Midbrain (tissue), 1 donor: ENCODE measurements around the gene NRSN1.
"Not testable (repeated sequence)": the region's sequence is repeated elsewhere in the genome, so short reads cannot be mapped to it uniquely, and the experiment has no call there.

ENCODE experiments used
- DNase-seq: peaks from one replicate; lab custom pipeline; 2025; lab: John Stamatoyannopoulos, UW

NRSN1 gene

DNA sequence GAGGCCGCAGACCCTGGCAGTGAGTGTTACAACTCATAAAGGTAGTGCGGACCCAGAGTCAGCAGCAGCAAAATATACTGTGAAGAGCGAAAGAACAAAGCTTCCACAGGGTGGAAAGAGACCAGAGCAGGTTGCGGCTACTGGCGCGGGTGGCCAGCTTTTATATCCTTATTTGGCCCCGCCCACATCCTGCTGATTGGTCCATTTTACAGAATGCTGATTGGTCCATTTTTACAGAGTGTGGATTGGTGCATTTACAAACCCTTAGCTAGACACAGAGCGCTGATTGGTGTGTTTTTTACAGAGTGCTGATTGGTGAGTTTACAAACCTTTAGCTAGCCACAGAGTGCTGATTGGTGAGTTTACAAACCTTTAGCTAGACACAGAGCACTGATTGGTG is 16.7 kb downstream of the NRSN1 start:
- not testable (repeated sequence) for DNase-seq

GRCh38 chr6:24145690-24146131 is 19.7 kb downstream of the NRSN1 start:
- no peak for DNase-seq

DNA sequence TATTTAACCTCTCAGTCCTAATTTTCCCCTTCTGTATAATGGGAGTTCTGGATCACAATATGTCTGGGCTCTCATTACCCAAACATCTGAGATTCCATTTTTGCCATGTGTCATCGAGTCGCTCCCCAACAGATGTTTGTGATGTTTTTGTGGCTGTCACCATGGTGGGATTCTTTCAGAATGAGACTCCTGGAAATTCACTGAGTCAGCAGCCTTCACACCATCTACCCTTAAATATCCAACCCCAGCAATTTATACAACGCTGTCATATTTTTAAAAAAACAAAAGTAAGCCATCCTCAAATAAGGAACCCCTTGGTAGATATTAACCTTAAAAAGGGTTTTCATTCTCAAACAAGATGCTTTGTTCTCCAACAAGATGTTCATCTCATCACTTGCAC is 20.9 kb downstream of the NRSN1 start:
- no peak for DNase-seq

- DNase-seq, result peak; percentile 6
Observed at GRCh38 chr6:24147511-24148153, 21.6 kb downstream of the NRSN1 start.

DNA sequence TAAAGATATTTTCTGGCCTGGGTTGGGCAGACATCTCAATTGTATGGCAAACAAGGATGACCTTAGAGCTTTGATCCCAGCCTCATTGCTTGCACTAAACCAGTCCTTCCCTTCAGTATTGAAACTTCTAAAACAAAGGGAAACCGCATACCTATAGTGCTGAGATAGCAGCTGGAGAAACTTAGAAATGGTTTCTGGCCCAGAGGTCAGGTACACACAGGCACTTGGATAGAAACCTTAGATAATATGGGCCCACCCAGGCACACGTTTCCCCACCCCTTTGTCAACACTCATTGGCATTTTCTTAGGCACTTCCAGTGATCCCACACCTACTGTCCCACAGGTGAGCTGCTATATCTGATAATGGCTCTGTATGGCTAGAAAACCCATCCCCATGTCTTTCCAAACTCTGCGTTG is 22.1 kb downstream of the NRSN1 start:
- no peak for DNase-seq

- DNase-seq, result no peak
Observed at GRCh38 chr6:24148684-24149083, 22.7 kb downstream of the NRSN1 start.

DNA sequence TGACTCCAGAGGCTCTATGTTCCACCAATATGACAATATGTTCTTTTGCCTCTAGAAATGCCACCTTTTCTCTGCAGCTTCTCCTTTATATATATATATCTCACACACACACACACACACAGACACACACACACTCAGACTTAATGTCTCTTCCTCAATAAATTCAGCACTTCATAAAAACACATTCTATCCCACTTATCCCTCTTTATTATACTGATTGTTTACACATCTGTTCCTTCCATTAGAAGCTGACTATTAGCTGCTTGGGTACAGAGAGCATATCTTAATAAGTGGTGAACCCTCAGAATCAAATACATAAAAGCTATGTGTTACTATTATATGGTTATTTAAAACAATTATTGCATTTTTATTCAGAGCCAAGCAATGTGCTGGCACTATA is 23.3 kb downstream of the NRSN1 start:
- DNase-seq, result no peak

GRCh38 chr6:24149836-24150235 is 23.8 kb downstream of the NRSN1 start:
- no peak for DNase-seq

DNA sequence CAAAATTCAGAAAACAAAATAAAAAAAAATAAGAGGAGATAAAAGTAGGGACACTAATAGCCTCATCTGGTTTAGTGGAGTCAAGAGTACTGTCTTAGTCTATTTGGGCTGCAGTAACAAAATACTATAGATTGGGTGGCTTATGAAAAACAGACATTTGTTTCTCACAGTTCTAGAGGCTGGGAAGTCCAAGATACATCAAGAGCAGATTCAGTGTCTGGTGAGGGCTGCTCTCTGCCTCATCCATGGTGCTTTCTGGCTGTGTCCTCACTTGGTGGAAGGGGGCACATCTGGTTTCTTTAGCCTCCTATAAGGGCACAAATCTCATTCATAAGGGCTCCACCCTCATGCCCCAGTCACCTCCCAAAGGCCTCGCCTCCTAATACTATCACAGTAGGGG is 26.0 kb downstream of the NRSN1 start:
- DNase-seq, result no peak

DNA sequence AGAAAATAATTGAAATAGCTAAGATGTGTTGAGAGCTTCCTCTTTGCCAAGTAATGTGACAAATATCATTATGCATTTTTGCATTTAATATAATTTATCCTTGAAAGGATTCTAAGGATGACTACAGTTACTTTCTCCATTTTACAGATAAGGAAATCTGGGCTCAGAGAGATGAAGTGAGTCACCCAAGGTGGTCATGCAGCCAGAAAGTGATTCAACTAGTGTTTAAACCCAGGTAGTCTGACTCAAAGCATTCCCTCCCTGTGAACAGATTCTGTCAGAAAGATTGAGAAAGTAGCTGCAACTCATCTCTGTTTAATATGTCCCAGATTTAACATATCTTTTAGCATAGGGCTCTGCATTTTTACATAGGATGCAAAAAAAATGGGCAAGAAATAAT is 28.1 kb downstream of the NRSN1 start:
- no peak for DNase-seq

- DNase-seq, result no peak
Observed at GRCh38 chr6:24157886-24158285, 31.9 kb downstream of the NRSN1 start.

DNA sequence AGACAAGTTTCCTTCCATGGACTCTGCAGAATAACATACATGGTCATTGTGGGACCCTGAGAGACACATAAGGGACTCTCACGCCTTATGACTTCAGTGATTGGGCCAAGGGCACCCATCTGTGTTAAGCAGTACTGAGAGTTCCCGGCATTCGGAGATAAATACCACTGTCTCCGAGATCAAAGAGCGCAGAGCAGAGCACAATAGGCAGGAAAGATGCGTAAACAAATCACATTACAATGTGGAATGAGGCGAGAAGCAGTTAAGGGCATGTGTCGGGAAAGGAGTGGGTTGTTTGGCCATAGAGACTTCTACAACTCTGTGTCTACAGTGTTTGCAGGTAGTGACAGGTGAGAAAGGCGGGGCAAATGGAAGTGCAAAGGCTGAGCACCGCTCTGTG is 57.6 kb downstream of the NRSN1 start:
- DNase-seq, result no peak

GRCh38 chr6:24186349-24186748 is 60.3 kb downstream of the NRSN1 start:
- DNase-seq, result no peak

DNA sequence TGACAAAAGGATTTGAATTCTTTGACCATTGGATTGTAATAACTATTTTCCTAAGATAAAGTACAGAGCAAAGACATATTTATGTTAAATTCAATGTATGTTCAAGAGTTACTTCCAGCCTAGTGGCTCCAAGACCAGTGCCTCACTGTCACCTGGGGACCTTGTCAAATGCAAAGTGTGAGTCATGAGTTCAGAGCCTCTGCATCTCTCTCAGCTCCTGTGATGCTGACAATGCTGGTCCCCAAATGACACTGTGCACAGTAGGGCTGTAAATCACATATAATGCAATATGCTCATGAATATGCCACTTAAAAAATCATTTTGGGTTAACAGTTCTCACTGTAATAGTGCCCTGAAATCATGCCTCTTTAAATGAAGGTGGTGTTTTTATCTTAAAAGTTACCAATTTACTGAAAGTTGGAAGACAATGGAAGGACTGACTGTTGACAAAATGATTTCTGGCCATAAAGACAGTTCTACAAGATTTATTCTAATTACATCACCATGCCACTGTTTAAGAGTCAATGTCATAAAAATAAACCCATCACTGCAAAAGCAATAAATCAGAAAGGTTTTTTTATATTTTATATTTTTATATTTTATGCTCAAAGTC is 62.1 kb downstream of the NRSN1 start:
- DNase-seq, result no peak

- DNase-seq, result no peak
Observed at GRCh38 chr6:24188578-24189080, 62.6 kb downstream of the NRSN1 start.

GRCh38 chr6:24191346-24191745 is 65.3 kb downstream of the NRSN1 start:
- DNase-seq, result no peak

DNA sequence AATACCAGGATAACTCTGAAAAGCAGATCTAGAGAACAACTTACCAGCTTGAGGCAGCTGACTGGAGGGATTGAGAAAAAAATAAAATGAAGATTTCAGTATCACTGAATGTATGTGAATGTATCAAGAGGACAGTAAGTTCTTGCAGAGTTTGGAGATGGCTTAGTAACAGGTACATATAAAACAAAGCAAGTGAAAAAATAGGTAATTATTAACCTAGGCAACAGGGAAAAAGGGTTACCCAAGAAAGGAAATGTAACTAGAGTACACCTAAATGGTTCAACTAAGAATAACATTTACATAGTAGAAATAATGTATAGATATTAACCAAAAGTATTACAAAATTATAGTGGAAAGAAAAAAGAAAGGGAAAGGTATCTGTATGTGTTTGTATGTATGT is 67.3 kb downstream of the NRSN1 start:
- no peak for DNase-seq

DNA sequence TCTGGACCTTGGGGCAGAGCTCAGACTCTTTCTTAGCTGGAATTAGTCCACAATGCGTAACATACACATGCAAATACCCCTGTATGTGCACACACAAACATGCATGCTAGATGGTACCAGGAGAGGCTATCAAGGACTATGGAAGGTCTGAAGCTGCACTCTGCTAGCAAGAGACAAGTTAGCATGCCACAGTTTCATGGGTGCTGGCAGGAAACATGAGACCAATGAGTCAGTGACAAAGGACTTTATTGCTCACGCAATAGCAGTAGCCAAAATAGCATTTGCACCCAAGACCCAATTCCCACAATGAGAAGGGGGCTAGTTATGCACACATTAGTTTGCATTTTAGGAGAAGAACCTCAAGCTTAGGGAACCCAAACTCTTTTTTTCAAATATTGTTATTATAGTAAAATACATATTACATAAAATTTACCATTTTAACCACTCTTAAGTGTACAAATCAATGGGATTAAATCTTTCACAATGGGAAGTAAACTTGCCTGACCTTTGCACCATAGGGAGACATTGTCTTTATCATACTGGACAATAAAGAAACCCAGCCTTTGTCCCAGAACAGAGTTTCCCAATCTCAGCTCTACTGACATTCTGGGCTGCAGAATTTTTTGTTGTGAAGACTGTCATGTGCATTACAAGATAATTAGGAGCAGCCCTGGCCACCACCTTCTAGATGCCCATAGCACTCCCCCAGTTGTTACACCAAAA is 69.1 kb downstream of the NRSN1 start:
- DNase-seq, result no peak

- DNase-seq, result no peak
Observed at GRCh38 chr6:24195836-24196597, 70.0 kb downstream of the NRSN1 start.
